HG03520 (cell line): ENCODE results near the gene C19orf38.

Experiments used
- ATAC-seq: cut with Tn5 transposase; IDR thresholded peaks from one replicate; pipeline ENCODE4 v1.9.1; 2021; ENCODE audit warnings: mild to moderate bottlenecking, moderate library complexity; ENCODE audit not compliant: unreplicated experiment

Gene C19orf38

DNA sequence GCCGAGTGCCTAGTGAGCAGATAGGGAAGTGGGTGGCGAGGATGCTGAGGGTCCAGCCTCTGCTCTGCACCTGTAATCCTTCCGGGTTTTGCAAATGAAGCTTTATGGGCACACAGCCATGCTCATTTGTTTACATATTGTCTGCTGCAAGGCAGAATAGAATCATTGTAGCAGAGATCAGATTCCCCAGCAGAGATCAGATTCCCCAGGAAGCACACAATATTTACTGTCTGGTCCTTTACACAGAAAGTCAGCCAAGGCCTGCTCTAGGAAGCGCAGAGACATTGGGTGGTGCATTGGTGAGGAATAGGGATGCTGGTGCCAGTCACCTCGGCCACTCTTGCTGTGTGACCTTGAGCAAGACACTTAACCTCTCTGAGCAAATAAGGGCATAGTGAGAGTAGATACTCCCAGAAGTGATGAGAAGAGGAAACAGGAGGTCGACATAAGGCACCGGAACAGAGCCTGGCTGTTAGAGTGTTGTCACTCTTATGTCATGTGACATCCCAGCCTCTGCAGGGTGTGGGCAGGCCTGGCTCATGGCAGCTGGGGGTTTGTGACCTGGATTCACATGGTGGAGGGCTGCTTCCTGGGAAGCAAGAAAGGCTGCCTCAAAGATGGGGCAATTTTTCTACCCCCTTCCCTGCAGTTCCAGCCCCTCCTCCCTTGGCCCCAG lies 48.8 kb downstream of the C19orf38 start:
- no peak for ATAC-seq

DNA sequence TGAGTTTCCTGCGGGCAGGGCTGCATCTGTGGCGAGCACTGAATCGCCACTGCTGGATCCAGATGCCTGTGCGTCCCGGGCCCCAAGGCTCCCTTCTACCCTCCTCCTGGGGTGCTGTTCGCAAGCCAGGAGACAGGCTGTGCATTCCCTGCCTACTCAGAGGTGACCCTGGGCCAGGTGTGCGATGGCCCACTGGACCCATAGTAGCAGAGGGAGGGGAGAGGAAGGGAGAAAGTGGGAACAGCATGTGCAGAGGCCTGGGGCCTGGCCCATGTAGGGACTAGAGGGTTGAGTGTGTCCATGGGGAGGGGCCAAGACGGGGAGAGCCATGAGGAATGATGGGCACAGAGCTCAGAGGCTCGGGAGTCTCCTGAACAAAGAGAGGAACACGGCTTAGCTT lies 50.4 kb downstream of the C19orf38 start:
- ATAC-seq: no peak

DNA sequence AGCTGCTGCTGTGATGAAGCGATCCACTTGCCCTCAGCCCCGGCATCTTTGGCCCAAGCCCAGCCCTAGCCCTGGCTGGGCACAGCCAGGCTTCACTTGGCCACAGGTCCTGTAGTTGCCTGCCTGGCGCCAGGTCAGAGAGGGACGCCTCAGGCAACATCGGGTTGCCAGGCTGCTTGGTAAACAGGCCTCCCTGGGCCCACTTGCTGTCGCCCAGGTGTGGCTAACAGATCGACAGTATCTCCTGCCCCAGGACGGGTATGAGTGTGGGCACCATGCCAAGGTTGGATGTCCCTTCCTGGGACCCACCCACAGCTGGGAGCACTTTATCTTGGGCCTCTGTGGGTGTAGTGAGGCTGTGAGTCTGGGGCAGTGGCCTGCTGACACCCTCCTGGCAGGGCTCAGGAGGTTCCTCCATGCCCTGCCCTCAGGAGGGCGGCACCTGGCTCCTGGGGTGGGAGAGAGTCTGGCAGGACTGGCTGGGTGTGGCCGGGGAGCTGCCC lies 51.0 kb downstream of the C19orf38 start:
- ATAC-seq: no peak

DNA sequence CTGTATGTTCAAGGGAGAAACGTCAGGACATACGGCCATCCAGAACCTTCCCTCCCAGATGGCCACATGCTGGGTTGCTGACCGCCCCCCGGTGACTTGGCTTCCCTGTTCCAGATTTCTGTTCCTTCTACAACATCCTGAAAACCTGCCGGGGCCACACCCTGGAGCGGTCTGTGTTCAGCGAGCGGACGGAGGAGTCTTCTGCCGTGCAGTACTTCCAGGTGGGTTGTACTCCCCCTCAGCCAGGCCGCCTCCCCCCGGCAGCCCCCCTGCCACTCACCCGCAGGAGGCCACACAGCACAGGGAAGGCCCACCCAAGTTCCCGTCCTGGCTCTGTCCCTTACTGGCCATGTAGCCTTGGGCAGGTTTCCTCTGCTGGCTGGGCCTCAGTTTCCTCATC lies 59.7 kb downstream of the C19orf38 start:
- no peak for ATAC-seq

DNA sequence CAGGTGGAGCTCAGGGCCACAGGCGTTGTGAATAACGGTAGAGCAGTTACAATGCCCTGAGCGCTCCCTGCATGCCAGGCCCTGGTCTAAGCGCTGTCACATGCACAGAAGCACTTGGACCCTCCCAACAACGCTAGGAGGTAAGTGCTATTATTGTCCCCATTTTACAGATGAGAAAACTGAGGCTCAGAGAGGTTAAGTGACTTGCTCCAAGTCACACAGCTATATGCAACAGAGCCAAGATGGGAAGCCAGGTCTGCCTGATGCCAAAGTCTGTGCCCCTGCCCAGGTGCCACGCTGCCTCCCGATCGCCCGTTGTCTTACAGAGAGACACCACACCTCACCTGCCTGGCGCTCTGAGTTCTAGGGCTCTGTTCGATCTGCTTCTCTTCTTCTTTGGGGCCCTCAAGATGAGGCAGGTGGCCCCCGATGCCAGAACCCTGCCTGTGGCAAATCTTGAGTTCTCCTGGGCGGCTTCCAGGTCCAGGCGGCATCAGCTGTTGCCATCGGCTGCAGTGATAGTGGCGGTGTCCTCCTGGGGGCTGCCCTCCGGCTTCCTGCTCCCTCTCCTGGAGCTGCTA lies 60.3 kb downstream of the C19orf38 start:
- no peak for ATAC-seq

DNA sequence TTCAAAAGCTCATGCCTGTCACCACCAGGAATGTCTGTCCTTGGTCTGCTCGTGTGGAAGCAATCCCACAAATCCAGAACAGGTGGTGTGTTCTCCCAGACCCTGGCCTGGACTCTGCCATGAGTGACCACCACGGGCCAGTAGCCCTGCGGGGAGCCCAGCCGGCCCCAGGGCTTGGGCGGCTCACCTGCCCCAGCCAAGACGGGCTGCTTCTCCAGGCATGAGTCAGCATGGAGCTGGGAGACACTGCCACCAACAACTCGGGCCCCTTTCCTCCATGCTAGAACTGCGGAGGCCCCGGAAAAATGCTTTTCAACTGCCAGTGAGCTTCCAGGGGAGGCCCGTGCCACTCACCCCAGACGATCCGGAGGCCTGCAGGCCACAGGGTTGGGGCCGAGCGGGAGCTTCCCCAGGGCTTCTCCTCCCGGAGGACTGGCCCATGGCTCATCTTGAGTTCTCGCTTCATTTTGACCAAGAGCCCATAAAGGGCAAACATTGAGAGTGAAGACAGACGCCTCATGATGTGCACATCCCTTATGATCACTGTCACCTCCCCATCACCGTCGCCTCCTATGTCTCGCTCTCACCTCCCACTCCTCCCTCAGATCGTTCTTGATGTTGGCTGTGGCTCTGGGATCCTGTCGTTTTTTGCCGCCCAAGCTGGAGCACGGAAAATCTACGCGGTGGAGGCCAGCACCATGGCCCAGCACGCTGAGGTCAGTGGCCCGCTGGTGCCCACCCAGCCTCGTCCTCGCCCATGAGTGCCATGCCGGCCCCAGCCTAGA lies 63.6 kb downstream of the C19orf38 start:
- ATAC-seq: no peak

DNA sequence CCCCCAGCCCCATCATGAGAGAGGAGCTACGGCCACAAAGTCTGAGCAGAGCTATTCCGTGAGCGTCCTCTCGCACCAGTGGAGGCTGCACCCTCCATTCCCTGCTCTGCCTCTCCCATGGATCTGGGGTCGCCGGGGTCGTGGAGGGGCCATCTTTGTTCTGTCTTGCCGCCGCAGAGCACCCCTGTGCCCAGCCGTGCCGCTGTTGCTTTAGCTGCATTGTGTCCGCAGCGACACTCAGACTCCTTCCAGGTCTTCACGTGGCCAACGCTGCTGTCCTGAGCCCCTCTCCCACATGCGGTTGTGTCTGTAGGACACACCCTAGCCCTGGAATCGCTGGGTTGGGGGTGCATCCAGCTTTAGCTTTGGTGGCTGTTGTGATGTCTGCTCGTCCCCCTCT lies 64.4 kb downstream of the C19orf38 start:
- no peak for ATAC-seq

DNA sequence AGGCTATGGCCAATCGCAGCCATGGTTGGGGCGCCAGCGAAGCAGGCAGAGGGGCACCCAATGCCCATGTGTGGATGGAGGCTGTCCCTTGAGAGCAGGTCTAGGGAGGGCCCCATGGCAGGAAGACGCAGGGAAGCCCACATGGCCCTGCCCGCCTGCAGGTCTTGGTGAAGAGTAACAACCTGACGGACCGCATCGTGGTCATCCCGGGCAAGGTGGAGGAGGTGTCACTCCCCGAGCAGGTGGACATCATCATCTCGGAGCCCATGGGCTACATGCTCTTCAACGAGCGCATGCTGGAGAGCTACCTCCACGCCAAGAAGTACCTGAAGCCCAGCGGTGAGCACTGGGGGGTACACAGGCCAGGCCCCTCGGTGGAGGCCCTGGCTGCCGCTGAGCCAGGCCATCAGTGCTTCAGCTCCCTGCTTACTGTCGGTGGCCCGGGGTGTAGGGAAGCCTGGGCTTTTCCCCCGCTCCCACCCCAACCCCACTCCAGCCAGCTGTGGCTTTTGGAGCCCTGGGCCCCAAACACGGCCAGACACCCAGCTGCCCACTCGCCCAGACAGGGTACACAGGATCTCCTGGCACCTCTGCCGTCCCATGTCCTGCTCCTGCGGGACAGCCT lies 65.6 kb downstream of the C19orf38 start:
- ATAC-seq: no peak

DNA sequence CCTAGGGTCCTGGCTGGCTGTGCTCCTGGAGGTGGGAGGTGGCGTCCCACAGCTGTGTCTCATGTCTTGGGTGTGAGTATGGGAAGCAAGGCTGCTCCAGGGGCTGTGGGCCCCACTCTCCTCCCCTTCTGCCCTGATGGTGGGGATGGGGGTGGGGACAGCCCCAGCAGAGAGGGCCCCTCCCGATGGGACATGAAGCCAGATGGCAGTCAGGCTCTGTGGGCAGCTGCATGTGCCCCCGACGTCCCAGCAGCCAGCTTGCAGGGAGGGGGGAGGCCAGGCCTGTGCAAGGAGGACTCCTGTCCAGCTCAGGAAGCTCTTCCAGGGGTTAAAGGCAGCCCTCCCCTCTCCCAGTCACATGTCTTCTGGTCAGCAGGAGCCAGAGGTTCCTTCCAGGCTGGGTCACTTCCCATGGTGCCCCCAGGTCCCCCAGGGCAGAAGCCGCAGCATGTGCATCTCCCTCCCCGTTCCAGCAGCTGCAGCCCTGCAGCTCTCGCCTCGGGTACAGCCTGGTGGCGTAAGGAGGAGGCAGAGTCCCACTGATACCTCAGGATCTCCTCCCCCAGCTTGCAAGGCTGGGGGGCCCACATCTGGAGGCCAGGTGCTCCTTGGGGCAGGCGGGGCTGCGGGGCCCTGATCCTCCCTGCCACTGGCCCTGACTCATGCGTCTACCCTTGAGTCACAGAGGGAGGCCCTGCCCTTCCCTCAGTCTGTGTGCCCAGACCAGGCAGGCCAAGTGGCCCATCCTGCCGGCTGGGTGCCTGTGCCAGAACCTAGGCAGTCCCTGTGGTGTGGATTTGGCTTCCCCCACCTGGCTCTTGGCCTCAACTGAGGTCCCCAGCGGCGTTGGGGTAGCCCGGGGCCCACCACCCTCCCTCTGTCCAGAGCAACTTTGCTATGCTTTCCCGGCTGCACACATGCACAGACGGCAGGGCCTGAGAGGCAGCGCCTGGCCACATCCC lies 67.2 kb downstream of the C19orf38 start:
- ATAC-seq: no peak

DNA sequence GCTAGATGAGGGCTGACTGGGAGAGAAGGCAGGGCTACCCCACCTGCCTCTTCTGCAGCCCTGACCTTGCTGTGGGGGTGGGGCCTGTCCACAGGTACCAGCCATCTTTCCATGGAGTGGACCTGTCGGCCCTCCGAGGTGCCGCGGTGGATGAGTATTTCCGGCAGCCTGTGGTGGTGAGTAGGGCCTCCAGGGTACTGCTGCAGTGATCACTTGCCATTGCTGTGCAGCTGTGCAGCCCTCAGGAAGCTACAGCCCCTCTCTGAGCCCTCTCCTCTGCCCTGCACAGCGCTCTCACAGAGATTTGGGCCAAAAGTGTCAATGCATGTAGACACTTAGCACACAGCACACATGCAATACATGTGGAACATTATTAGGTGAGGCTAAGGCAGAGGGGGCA lies 68.4 kb downstream of the C19orf38 start:
- ATAC-seq: no peak

DNA sequence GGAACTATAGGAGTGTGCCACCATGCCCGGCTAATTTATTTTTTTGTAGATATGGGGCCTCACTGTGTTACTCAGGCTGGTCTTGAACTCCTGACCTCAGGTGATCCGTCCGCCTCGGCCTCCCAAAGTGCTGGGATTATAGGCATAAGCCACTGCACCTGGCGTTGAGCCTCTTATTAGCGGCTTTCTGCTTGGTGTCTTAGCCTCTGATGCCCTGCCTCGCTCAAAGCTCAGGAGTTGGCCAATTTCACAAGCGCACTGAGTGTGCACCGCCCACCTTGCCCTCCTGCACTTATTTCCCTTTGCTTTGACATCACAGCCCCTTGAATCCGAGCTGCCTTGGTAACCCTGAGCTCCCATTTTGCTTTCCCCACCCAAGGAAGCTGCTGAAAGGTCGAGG lies 70.1 kb downstream of the C19orf38 start:
- ATAC-seq: no peak
